Endothelial cell of umbilical vein (primary cell): ENCODE measurements around the gene NOLC1. TPM values are rescaled to one million over a fixed set of nuclear protein-coding genes. Genes with fewer than 3 reads are reported as not detected.
A peak's percentile ranks its signal among the peaks of the same experiment; 100 is the strongest.

ENCODE experiments used
- BruUV-seq: library from RNA; stranded (reverse); fragments of 400-500 nt; replicated peaks from 2 replicates; lab custom pipeline; 2021; lab: Mats Ljungman, UMichigan
- CTCF ChIA-PET: fragments of 300-600, 350-600 bp; sonication (Branson Sonifier 250); formaldehyde crosslinking; loops from one replicate; lab custom pipeline; 2021; ENCODE audit warnings: antibody characterized with exemption, inconsistent platforms; lab: Charles Lee
- POLR2A ChIA-PET: fragments of 300-600, 350-600 bp; sonication (Branson Sonifier 250); formaldehyde crosslinking; loops from one replicate; lab custom pipeline; 2021; ENCODE audit warnings: antibody characterized with exemption, inconsistent platforms; lab: Charles Lee
- DNase-seq: peaks from one replicate; pipeline ENCODE4 v3.0.0-alpha.2; 2011; ENCODE audit warnings: low read depth, low spot score
- FAIRE-seq: peaks from 2 replicates; lab custom pipeline; 2011; peaks lifted over from hg19 to GRCh38; lab: Jason Lieb, UNC
- H2AFZ ChIP-seq: 2 replicates; pipeline ENCODE4 v1.6.0; 2012; ENCODE audit warnings: low read depth, low read length, control low read depth, inconsistent platforms
- H3K27ac ChIP-seq: 2 replicates; pipeline ENCODE4 v1.5.1; 2011; ENCODE audit warnings: low read depth, mild to moderate bottlenecking, control low read depth, low read length, moderate library complexity; ENCODE audit not compliant: insufficient read depth
- H3K27me3 ChIP-seq, 2 experiments: 2 replicates each; pipeline versions ENCODE4 v1.6.0 to v1.6.1; 2011; ENCODE audit warnings: low read length in 2 of 2, mixed read lengths in 1 of 2; ENCODE audit not compliant: control insufficient read depth in 2 of 2, insufficient read depth in 2 of 2
- H3K36me3 ChIP-seq, 2 experiments: 2 replicates in 1 of 2; 3 replicates in 1 of 2; pipeline ENCODE4 v1.5.1; 2011; ENCODE audit warnings: low read length in 2 of 2, mild to moderate bottlenecking in 1 of 2, moderate library complexity in 1 of 2; ENCODE audit not compliant: control insufficient read depth in 2 of 2, insufficient read depth in 2 of 2; ENCODE audit errors: extremely low read depth in 1 of 2
- H3K4me1 ChIP-seq: 3 replicates; pipeline ENCODE4 v1.5.1; 2011; ENCODE audit warnings: mild to moderate bottlenecking, low read length; ENCODE audit not compliant: control insufficient read depth, insufficient read depth; ENCODE audit errors: extremely low read depth
- H3K4me2 ChIP-seq: 2 replicates; pipeline ENCODE4 v1.6.1; 2011; ENCODE audit warnings: low read length, control low read depth, mixed read lengths; ENCODE audit not compliant: insufficient read depth
- H3K4me3 ChIP-seq, 3 experiments: fragments of 200-600 bp in 1 of 3; sonication (generic), shearing (Covaris generic) in 1 of 3; replicated peaks in 1 of 3; 2 replicates each; pipeline ENCODE4 v1.5.1; 2011 to 2016; ENCODE audit warnings: control low read depth in 3 of 3, low read length in 3 of 3, mild to moderate bottlenecking in 2 of 3, inconsistent platforms in 1 of 3, low read depth in 1 of 3, moderate library complexity in 1 of 3; ENCODE audit not compliant: insufficient read depth in 1 of 3
- H3K79me2 ChIP-seq: 2 replicates; pipeline ENCODE4 v1.6.0; 2012; ENCODE audit warnings: low read length, inconsistent platforms; ENCODE audit not compliant: control insufficient read depth, insufficient read depth
- H3K9ac ChIP-seq: replicated peaks from 2 replicates; pipeline ENCODE3; 2011; ENCODE audit warnings: low read length, control low read depth; ENCODE audit not compliant: insufficient read depth; ENCODE audit errors: extremely low read depth
- H3K9me1 ChIP-seq: replicated peaks from 3 replicates; pipeline ENCODE4 v1.6.0; 2011; ENCODE audit warnings: mild to moderate bottlenecking, low read length; ENCODE audit not compliant: control insufficient read depth, insufficient read depth; ENCODE audit errors: extremely low read depth
- H3K9me3 ChIP-seq: replicated peaks from 2 replicates; pipeline ENCODE4 v1.5.1; 2012; ENCODE audit warnings: low read length, inconsistent platforms; ENCODE audit not compliant: control insufficient read depth, insufficient read depth
- H4K20me1 ChIP-seq: replicated peaks from 2 replicates; pipeline ENCODE3; 2011; ENCODE audit warnings: mild to moderate bottlenecking, low read length; ENCODE audit not compliant: control insufficient read depth, insufficient read depth; ENCODE audit errors: extremely low read depth
- EZH2 ChIP-seq: IDR thresholded peaks from 2 replicates; pipeline ENCODE4 v1.6.1; 2012; ENCODE audit warnings: borderline replicate concordance, low read depth, mild to moderate bottlenecking, moderate library complexity, low read length, inconsistent platforms; ENCODE audit not compliant: severe bottlenecking
- FOS ChIP-seq: IDR thresholded peaks from 2 replicates; pipeline ENCODE4 v1.6.1; 2011; ENCODE audit warnings: mild to moderate bottlenecking, low read length, moderate library complexity, borderline replicate concordance; ENCODE audit not compliant: insufficient read depth
- GATA2 ChIP-seq: IDR thresholded peaks from 2 replicates; pipeline ENCODE4 v1.7.0; 2011; ENCODE audit warnings: low read depth, mild to moderate bottlenecking, moderate library complexity, mixed read lengths, low read length; ENCODE audit not compliant: insufficient read length, insufficient read depth
- JUN ChIP-seq: IDR thresholded peaks from 2 replicates; pipeline ENCODE4 v1.6.1; 2011; ENCODE audit warnings: borderline replicate concordance, low read depth; ENCODE audit not compliant: insufficient read length, insufficient read depth
- MYC ChIP-seq: IDR thresholded peaks from one replicate; pipeline ENCODE4 v1.6.1; 2011; ENCODE audit warnings: mild to moderate bottlenecking, low read depth, low read length
- POLR2A ChIP-seq: IDR thresholded peaks from 2 replicates; pipeline ENCODE4 v1.6.1; 2012; ENCODE audit warnings: low read depth, mild to moderate bottlenecking, control low read depth, low read length
- POLR2AphosphoS5 ChIP-seq: IDR thresholded peaks from 2 replicates; pipeline ENCODE4 v1.6.1; 2012; ENCODE audit warnings: low read depth, mild to moderate bottlenecking, control low read depth, low read length, moderate library complexity; ENCODE audit not compliant: insufficient read depth
- dilution Hi-C: fragments of 300-500 bp; cut with MboI; formaldehyde crosslinking; loops from one replicate; pipeline ENCODE4 v1.15.0; 2019; ENCODE audit warnings: low sequenced_read_pairs; ENCODE audit not compliant: extremely low pct_ligation_motif_present
- intact Hi-C: fragments of 100-400 bp; cut with micrococcal nuclease; formaldehyde crosslinking; loops from one replicate; pipeline ENCODE4 v1.10.0; 2022
- polyA plus RNA-seq, 4 experiments: library from polyadenylated mRNA; depleted of rRNA in 3 of 4; stranded (reverse) in 3 of 4; unstranded in 1 of 4; fragments of >200 nt; gene quantifications; 2 replicates each; pipeline versions ENCODE4 v1.2.1 to v1.2.3, GENCODE V29; 2011 to 2012; ENCODE audit warnings: missing spikeins in 1 of 4
- total RNA-seq: library from RNA; stranded (reverse); gene quantifications from 2 replicates; pipeline ENCODE4 v1.2.3, GENCODE V29; 2021
- TF ChIP-seq, protein P1 (sequence below): IDR thresholded peaks from 2 replicates; pipeline ENCODE4 v1.6.1; 2011; ENCODE audit not compliant: insufficient read depth, insufficient read length
- TF ChIP-seq, protein P2 (sequence below), 2 donors: IDR thresholded peaks; 1 replicate in 1 of 2; 2 replicates in 1 of 2; pipeline ENCODE4 v1.5.1; 2011; ENCODE audit warnings: low read length in 2 of 2, mild to moderate bottlenecking in 2 of 2, moderate library complexity in 2 of 2, control low read depth in 1 of 2, inconsistent platforms in 1 of 2, low read depth in 1 of 2; ENCODE audit not compliant: insufficient read depth in 1 of 2; ENCODE audit errors: extremely low read depth in 1 of 2

NOLC1 gene
- total and polyA plus RNA-seq, 2 donors (not counting 3 experiments of a cell fraction or from before 2014, with no cell fraction given): 32.1 to 73.1 TPM

DNA sequence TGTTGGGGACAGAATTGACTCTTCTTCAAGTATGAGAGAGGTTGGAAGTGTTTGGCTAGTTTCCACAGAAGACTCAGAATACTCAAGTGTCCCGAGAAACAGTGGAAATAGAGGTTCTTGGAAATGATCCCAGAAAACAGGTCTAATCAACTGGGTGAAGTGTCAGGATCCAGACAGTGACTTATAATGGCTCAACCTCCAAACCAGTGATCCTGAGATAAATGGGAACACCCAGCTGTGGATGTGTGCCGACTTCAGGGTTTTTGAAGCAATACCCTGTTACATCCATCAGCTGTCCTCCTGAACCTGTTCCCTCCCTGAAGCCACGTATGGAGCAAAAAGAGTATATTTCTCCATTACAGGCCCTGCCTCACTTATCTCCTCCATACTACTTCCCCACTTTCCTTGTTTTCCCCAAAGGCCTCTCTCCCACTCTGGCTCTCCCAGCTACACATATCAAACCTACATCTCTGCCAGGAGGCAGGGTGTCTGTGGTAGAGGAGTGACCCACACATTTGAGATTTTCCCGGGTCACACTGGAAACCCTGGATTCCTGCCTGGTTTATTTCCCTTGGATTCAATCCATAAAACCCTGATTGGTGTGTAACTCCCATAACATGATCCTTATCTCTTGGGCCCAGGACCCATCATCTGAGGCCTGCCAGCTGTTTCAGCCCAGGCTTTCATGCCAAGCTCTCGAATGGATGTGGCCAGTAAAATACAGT is 56.3 kb downstream of the NOLC1 start:
- intact Hi-C loops (no loop called here), dilution Hi-C loops (no loop called here)
- Histone ChIP-seq H3K79me2 (no peaks in the 10 kb centered on the region), H3K4me3 (no peak overlapping the region), H4K20me1 (no peaks in the 10 kb centered on the region), H3K27me3 (peaks cover 12 to 27% of the 10 kb centered on the region in 2 experiments), H3K9ac (no peak overlapping the region), H3K36me3 (no peaks in the 10 kb centered on the region), H3K9me1 (no peaks in the 10 kb centered on the region), H2AFZ (no peak overlapping the region), H3K9me3 (no peaks in the 10 kb centered on the region), H3K4me2 (no peak overlapping the region), H3K4me1 (no peaks in the 10 kb centered on the region), H3K27ac (no peak overlapping the region)
- TF ChIP-seq FOS (no peak), GATA2 (peak; percentile 40)
- FAIRE-seq (no peak), DNase-seq (peak; percentile 55)
- ChIA-PET POLR2A (no interaction called here), CTCF (interaction anchor here (0.6 to 2.2 kb wide), 6 partner anchors 10 to 191 kb away, joined by 3 to 11 read pairs (median 3); no protein-coding TSS in a partner anchor)
- BruUV-seq: no TSS peak

DNA sequence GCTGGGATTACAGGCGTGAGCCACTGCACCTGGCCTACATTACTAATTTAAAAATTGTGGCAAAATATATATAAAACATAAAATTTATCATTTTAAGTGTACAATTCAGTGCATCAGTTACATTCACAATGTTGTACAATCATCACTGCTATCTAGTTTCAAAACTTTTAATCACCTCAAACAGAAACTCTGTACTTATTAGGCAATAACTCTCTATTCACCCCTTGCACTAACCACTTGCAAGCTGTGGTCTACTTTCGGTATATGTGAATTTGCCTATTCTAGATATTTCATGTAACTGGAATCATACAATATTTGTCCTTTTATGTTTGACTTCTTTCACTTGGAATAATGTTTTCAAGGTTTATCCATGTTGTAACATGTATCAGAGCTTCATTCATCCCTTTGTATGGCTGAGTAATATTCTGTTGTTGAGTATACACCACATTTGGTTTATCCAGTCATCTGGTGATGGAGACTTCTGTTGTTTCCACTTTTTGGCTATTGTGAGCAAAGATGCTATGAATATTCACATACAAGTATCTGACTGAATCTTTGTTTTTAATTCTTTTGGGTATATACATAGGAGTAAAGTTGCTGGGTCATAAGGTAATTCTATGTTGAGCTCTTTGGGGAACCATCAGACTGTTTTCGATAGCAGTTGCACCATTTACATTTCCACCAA is 59.6 kb downstream of the NOLC1 start:
- Histone ChIP-seq H3K27me3 (peaks cover 3 to 26% of the 10 kb centered on the region in 2 experiments), H3K9me1 (no peaks in the 10 kb centered on the region), H2AFZ (no peak overlapping the region), H3K9me3 (no peaks in the 10 kb centered on the region), H3K9ac (no peak overlapping the region), H4K20me1 (no peaks in the 10 kb centered on the region), H3K4me3 (no peak overlapping the region), H3K79me2 (no peaks in the 10 kb centered on the region), H3K36me3 (no peaks in the 10 kb centered on the region), H3K27ac (no peak overlapping the region), H3K4me2 (no peak overlapping the region), H3K4me1 (no peaks in the 10 kb centered on the region)
- BruUV-seq: no TSS peak
- DNase-seq (no peak), FAIRE-seq (no peak)
- ChIA-PET POLR2A (no interaction called here), CTCF (interaction anchor here (1.0 to 1.2 kb wide), 2 partner anchors 22 to 42 kb away, joined by 3 read pairs; no protein-coding TSS in a partner anchor)
- TF ChIP-seq JUN (no peak), MYC (no peak), GATA2 (no peak), EZH2 (no peak), FOS (no peak), POLR2AphosphoS5 (no peak), POLR2A (no peak)
- TF ChIP-seq, protein P1, sequence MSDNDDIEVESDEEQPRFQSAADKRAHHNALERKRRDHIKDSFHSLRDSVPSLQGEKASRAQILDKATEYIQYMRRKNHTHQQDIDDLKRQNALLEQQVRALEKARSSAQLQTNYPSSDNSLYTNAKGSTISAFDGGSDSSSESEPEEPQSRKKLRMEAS: no peak
- TF ChIP-seq, protein P2, sequence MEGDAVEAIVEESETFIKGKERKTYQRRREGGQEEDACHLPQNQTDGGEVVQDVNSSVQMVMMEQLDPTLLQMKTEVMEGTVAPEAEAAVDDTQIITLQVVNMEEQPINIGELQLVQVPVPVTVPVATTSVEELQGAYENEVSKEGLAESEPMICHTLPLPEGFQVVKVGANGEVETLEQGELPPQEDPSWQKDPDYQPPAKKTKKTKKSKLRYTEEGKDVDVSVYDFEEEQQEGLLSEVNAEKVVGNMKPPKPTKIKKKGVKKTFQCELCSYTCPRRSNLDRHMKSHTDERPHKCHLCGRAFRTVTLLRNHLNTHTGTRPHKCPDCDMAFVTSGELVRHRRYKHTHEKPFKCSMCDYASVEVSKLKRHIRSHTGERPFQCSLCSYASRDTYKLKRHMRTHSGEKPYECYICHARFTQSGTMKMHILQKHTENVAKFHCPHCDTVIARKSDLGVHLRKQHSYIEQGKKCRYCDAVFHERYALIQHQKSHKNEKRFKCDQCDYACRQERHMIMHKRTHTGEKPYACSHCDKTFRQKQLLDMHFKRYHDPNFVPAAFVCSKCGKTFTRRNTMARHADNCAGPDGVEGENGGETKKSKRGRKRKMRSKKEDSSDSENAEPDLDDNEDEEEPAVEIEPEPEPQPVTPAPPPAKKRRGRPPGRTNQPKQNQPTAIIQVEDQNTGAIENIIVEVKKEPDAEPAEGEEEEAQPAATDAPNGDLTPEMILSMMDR (IDR thresholded peaks at IDR 0.05; ENCODE audit: extremely low read depth in 1 of 2, insufficient read depth in 1 of 2, low read depth in 1 of 2, low read length in 2 of 2): no peak
- intact Hi-C loops (no loop called here), dilution Hi-C loops (no loop called here)
